Cardiac muscle cell (in vitro differentiated cells and primary cell): ENCODE data around the gene ABCA8. TPM values are rescaled to one million over a fixed set of nuclear protein-coding genes. Genes with fewer than 3 reads are reported as not detected.

ENCODE experiments used
- DNase-seq, 2 donors: peaks; one replicate each; pipeline versions ENCODE4 v3.0.0 to v3.0.0-alpha.2; 2010 to 2017; ENCODE audit warnings: low read depth in 1 of 2, low spot score in 1 of 2
- H3K27ac ChIP-seq: fragments of 200-600 bp; sonication (generic); 2 replicates; pipeline ENCODE4 v1.5.1; 2016
- H3K27me3 ChIP-seq: fragments of 200-600 bp; sonication (generic); 2 replicates; pipeline ENCODE4 v1.6.0; 2016; ENCODE audit warnings: control low read depth
- H3K36me3 ChIP-seq: fragments of 200-600 bp; sonication (generic); 2 replicates; pipeline ENCODE4 v1.5.1; 2016; ENCODE audit warnings: control low read depth
- H3K4me1 ChIP-seq: fragments of 200-600 bp; sonication (generic); 2 replicates; pipeline ENCODE4 v1.8.1; 2017; ENCODE audit warnings: low read depth, mild to moderate bottlenecking, mixed run types
- H3K4me3 ChIP-seq: fragments of 200-600 bp; sonication (generic); 2 replicates; pipeline ENCODE4 v1.5.1; 2016; ENCODE audit warnings: mild to moderate bottlenecking
- H3K9me3 ChIP-seq: fragments of 200-600 bp; sonication (generic); 2 replicates; pipeline ENCODE4 v1.5.1; 2017; ENCODE audit warnings: low read depth, mild to moderate bottlenecking, control low read depth
- CTCF ChIP-seq: IDR thresholded peaks from 2 replicates; pipeline ENCODE4 v1.5.1; 2012; ENCODE audit warnings: low read depth, mild to moderate bottlenecking, low read length
- polyA plus RNA-seq: library from polyadenylated mRNA; unstranded; fragments of >200 nt; fragmentation: Nextera tagmentation; extraction: Ambion mirVana; gene quantifications from 2 replicates; pipeline ENCODE4 v1.2.1, GENCODE V29; 2016
- total RNA-seq: library from RNA; depleted of rRNA; stranded (reverse); fragments of >200 nt; gene quantifications from 2 replicates; pipeline ENCODE4 v1.2.3, GENCODE V29; 2016

The ABCA8 gene
- total and polyA plus RNA-seq, 2 experiments from 2014 or later = 10.1 to 10.8 TPM

GRCh38 chr17:68943123-68943811 is 11.9 kb downstream of the ABCA8 start:
- Histone ChIP-seq H3K27me3 (no peaks in the 10 kb centered on the region), H3K4me3 (no peak overlapping the region), H3K4me1 (no peaks in the 10 kb centered on the region), H3K27ac (no peak overlapping the region), H3K9me3 (no peaks in the 10 kb centered on the region), H3K36me3 (no peaks in the 10 kb centered on the region)
- no peak for DNase-seq
- TF ChIP-seq CTCF = no peak

- TF ChIP-seq CTCF = no peak
- H3K4me3 ChIP-seq = no peak overlapping the region
- no peaks in the 10 kb centered on the region for H3K36me3 ChIP-seq
- no peaks in the 10 kb centered on the region for H3K9me3 ChIP-seq
- H3K27me3 ChIP-seq = no peaks in the 10 kb centered on the region
- no peak overlapping the region for H3K27ac ChIP-seq
- DNase-seq = no peak
- no peaks in the 10 kb centered on the region for H3K4me1 ChIP-seq
Observed at GRCh38 chr17:68942389-68942788, 12.8 kb downstream of the ABCA8 start.

GRCh38 chr17:68941761-68942160 is 13.4 kb downstream of the ABCA8 start:
- no peaks in the 10 kb centered on the region for H3K27me3 ChIP-seq
- DNase-seq = peak in 1 of 2 donors; percentile 14
- H3K4me3 ChIP-seq = no peak overlapping the region
- H3K27ac ChIP-seq = no peak overlapping the region
- no peak for TF ChIP-seq CTCF
- H3K9me3 ChIP-seq = no peaks in the 10 kb centered on the region
- no peaks in the 10 kb centered on the region for H3K4me1 ChIP-seq
- no peaks in the 10 kb centered on the region for H3K36me3 ChIP-seq

DNA sequence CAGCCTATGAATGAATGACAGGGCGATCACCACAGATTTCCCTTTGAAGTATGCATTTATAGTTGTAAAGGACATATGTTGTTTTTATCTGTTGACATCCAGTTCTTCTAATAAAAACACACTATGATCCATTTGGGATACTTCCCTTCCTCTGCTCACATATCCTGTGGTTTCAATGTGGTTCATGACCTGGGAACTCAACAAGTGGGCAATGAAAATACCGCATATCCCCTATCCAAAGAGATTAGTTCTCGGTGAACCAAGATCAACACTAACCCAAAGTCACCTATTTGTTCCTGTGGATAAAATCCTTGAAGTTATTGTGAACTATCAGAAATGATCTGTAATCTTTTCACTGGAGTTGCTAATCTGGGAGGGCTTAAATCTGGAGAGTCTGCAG is 16.0 kb downstream of the ABCA8 start:
- Histone ChIP-seq H3K27me3 (no peaks in the 10 kb centered on the region), H3K36me3 (no peaks in the 10 kb centered on the region), H3K4me3 (no peak overlapping the region), H3K4me1 (no peaks in the 10 kb centered on the region), H3K9me3 (no peaks in the 10 kb centered on the region), H3K27ac (no peak overlapping the region)
- DNase-seq = no peak
- no peak for TF ChIP-seq CTCF

DNA sequence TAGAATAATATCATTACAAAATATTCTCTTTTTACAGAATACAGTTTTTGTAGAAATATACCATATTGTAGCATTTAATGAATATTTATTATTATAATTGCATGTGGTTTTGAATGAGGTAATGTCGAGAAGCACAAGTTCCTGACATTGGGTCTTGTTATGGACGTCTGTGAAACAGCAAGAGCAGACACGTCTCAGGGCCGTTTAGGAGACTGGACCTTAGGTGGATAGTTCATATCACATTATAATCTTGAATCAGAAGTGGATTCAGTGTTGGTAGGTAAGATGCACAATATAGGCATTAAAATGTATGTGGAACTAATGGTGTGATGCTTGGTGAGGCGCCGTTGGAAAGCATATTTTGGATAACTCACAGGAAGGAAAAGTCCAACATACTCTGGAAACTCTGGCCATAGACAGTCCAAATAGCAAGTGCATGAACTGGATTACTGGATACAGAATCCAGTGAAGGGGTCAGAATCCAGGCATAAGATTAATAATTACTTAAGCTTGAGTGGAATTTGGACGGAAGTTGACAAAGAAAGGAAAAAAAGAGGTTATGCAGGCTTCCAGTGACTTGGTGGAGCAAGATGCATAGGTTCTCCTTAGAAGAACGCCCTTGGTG is 17.2 kb downstream of the ABCA8 start:
- no peaks in the 10 kb centered on the region for H3K36me3 ChIP-seq
- no peak for TF ChIP-seq CTCF
- no peak overlapping the region for H3K27ac ChIP-seq
- H3K27me3 ChIP-seq = no peaks in the 10 kb centered on the region
- H3K4me3 ChIP-seq = no peak overlapping the region
- no peaks in the 10 kb centered on the region for H3K4me1 ChIP-seq
- no peak for DNase-seq
- H3K9me3 ChIP-seq = no peaks in the 10 kb centered on the region
